Activated CD8-positive, alpha-beta T cell treated with anti-CD3 and anti-CD28 coated beads for 36 hours (primary cell): ENCODE data around the gene HTN1. TPM values are rescaled to one million over a fixed set of nuclear protein-coding genes. Genes with fewer than 3 reads are reported as not detected.
"Not testable (repeated sequence)": the region's sequence is repeated elsewhere in the genome, so short reads cannot be mapped to it uniquely, and the experiment has no call there.

Experiments used
- ATAC-seq: fragments of 200-7000 bp; cut with Tn5 transposase; one replicate; pipeline ENCODE4 v1.10.0; 2021; ENCODE audit warnings: mild to moderate bottlenecking, moderate library complexity
- CTCF ChIA-PET: fragments of 350-600 bp; sonication (Branson Sonifier 250); formaldehyde crosslinking; loops from one replicate; lab custom pipeline; 2021; ENCODE audit warnings: antibody characterized with exemption; lab: Charles Lee
- POLR2A ChIA-PET: fragments of 350-600 bp; sonication (Branson Sonifier 250); formaldehyde crosslinking; loops from one replicate; lab custom pipeline; 2021; ENCODE audit warnings: antibody characterized with exemption; lab: Charles Lee
- DNase-seq: peaks from one replicate; pipeline ENCODE4 v3.0.0-alpha.2; 2020
- H3K27ac Mint-ChIP-seq: one replicate; pipeline ENCODE4 v1.8.0; 2021; ENCODE audit warnings: mild to moderate bottlenecking, mixed read lengths
- H3K27me3 Mint-ChIP-seq: one replicate; pipeline ENCODE4 v1.8.0; 2021; ENCODE audit warnings: mixed read lengths
- H3K36me3 Mint-ChIP-seq: one replicate; pipeline ENCODE4 v1.8.0; 2021; ENCODE audit warnings: low read depth, mixed read lengths
- H3K4me1 Mint-ChIP-seq: one replicate; pipeline ENCODE4 v1.8.0; 2021; ENCODE audit warnings: low read depth, mixed read lengths
- H3K4me3 Mint-ChIP-seq: one replicate; pipeline ENCODE4 v1.8.0; 2021; ENCODE audit warnings: mild to moderate bottlenecking, moderate library complexity, mixed read lengths
- H3K9me3 Mint-ChIP-seq: one replicate; pipeline ENCODE4 v1.8.0; 2021; ENCODE audit warnings: mixed read lengths
- CTCF ChIP-seq: fragments of 200-600 bp; IDR thresholded peaks from one replicate; pipeline ENCODE4 v1.8.0; 2022; ENCODE audit warnings: antibody characterized with exemption, mild to moderate bottlenecking
- intact Hi-C: fragments of 100-400 bp; cut with micrococcal nuclease; formaldehyde crosslinking; loops from one replicate; pipeline ENCODE4 v1.10.0; 2022
- total RNA-seq, 2 experiments: library from RNA; stranded (reverse); gene quantifications; one replicate each; pipeline ENCODE4 v1.2.3, GENCODE V29; 2021

HTN1 gene
- not detected for total RNA-seq

DNA sequence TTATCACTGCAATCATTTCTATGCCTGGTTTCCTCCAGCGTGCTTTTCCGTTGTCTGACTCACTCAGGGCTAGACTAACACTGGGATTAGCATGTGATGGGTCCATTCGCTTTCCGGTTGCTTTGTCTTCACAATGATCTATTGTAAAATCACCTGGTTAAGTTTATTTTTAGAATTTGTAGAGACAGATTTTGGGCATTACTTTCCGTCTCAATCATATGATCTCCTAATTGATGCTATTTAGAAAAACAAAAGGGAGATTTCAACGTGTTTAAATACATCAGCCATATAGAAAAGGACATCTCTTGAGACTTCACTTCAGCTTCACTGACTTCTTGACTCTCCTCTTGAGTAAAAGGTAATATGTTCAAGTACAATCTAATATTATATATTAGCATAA lies at the start of gene HTN1:
Gene HTN1 (plus strand): TSS at position 301 of the 400 bp plus-strand sequence. CDS start 2,639 bp downstream, outside the sequence.
- ATAC-seq, POLR2A ChIA-PET: not testable (repeated sequence)

DNA sequence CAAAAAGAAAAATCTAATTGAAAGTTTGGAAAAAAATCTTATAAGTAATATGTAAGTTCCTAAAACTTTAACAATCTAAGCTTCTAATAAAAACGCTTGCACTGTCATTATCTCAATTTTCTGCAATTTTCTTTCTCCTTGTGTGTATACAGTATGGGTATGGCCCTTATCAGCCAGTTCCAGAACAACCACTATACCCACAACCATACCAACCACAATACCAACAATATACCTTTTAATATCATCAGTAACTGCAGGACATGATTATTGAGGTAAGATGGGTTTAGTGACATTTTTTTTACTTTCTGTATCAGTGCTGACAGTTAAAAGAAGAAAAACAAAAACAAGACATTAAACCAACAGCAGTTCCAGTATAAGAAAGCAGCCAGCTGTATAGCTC lies 49.5 kb upstream of the HTN1 start:
- Mint-ChIP-seq H3K27me3 (no peaks in the 10 kb centered on the region), H3K36me3 (no peaks in the 10 kb centered on the region), H3K9me3 (no peaks in the 10 kb centered on the region), H3K4me1 (no peaks in the 10 kb centered on the region), H3K4me3 (no peak overlapping the region), H3K27ac (no peak overlapping the region)
- POLR2A ChIA-PET, result no interaction called here
- intact Hi-C loops, result no loop called here
- DNase-seq (no peak), ATAC-seq (no peak)
- CTCF ChIA-PET, result no interaction called here
- no peak for TF ChIP-seq CTCF

More for the DNA sequence above, at the start of gene HTN1:
- H3K27ac Mint-ChIP-seq, CTCF ChIA-PET, H3K27me3 Mint-ChIP-seq, H3K9me3 Mint-ChIP-seq, H3K4me3 Mint-ChIP-seq, H3K36me3 Mint-ChIP-seq, intact Hi-C loops, H3K4me1 Mint-ChIP-seq, DNase-seq: not testable (repeated sequence)

DNA sequence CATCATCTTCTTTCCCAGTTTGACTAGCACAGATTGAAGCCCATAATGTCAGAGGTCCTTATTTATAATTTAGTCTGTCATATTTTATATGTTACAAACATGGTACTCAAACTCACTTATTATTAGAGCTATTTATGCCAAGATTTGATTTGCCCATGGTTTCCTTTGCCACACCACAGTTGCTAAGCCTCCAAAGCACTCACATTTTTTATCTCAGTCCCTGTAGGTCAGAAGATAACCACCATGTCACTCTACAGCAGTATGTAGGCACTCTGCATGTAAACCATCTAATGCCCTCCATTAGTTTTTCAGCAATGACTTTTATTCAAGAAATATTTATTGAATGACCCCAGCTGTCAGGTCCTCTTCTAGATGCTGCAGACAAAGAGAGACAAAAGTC lies 47.7 kb upstream of the HTN1 start:
- H3K36me3 Mint-ChIP-seq, result no peaks in the 10 kb centered on the region
- no peaks in the 10 kb centered on the region for H3K27me3 Mint-ChIP-seq
- H3K4me1 Mint-ChIP-seq, result no peaks in the 10 kb centered on the region
- ATAC-seq (no peak), DNase-seq (no peak)
- intact Hi-C loops, result no loop called here
- no peak for TF ChIP-seq CTCF
- CTCF ChIA-PET, result no interaction called here
- POLR2A ChIA-PET, result no interaction called here
- no peaks in the 10 kb centered on the region for H3K9me3 Mint-ChIP-seq
- H3K27ac Mint-ChIP-seq, result no peak overlapping the region
- H3K4me3 Mint-ChIP-seq, result no peak overlapping the region

GRCh38 chr4:70008771-70009170 lies 41.5 kb upstream of the HTN1 start:
- DNase-seq (no peak), ATAC-seq (no peak)
- no peaks in the 10 kb centered on the region for H3K4me1 Mint-ChIP-seq
- no peaks in the 10 kb centered on the region for H3K36me3 Mint-ChIP-seq
- intact Hi-C loops, result no loop called here
- H3K9me3 Mint-ChIP-seq, result peaks cover 3% of the 10 kb centered on the region
- H3K4me3 Mint-ChIP-seq, result no peak overlapping the region
- H3K27ac Mint-ChIP-seq, result no peak overlapping the region
- ChIA-PET CTCF (no interaction called here), POLR2A (no interaction called here)
- no peak for TF ChIP-seq CTCF
- no peaks in the 10 kb centered on the region for H3K27me3 Mint-ChIP-seq

GRCh38 chr4:70019006-70019405 lies 31.2 kb upstream of the HTN1 start:
- DNase-seq, CTCF ChIA-PET, ATAC-seq, H3K36me3 Mint-ChIP-seq, intact Hi-C loops, H3K27me3 Mint-ChIP-seq, POLR2A ChIA-PET, H3K9me3 Mint-ChIP-seq, H3K4me1 Mint-ChIP-seq, H3K4me3 Mint-ChIP-seq, H3K27ac Mint-ChIP-seq: not testable (repeated sequence)

- no peak for TF ChIP-seq CTCF
- DNase-seq (no peak), ATAC-seq (no peak)
- Mint-ChIP-seq H3K27ac (no peak overlapping the region), H3K4me1 (no peaks in the 10 kb centered on the region), H3K36me3 (no peaks in the 10 kb centered on the region), H3K9me3 (no peaks in the 10 kb centered on the region), H3K4me3 (no peak overlapping the region), H3K27me3 (no peaks in the 10 kb centered on the region)
- CTCF ChIA-PET, result no interaction called here
- intact Hi-C loops, result no loop called here
- POLR2A ChIA-PET, result no interaction called here
Measured at GRCh38 chr4:70023218-70023617, 27.0 kb upstream of the HTN1 start.
